ENCODE data around the gene ZDHHC9. TPM values are rescaled to one million over a fixed set of nuclear protein-coding genes. Genes with fewer than 3 reads are reported as not detected.
A peak's percentile ranks its signal among the peaks of the same experiment; 100 is the strongest.

The ZDHHC9 gene
- total RNA-seq, 4 donors from 2014 or later, result 7.9 to 25.3 (median 14.7) TPM

GRCh38 chrX:129754056-129755024, 89.3 kb downstream of the ZDHHC9 start:
- intact Hi-C loops (cut with DNase I; ENCODE audit: low total_unique reads) (no loop called here), in situ Hi-C loops (cut with MboI; ENCODE audit: low sequenced_read_pairs in 4 of 4) (no loop called here)
- Histone ChIP-seq H3K9me3 (no peaks in the 10 kb centered on the region), H3K27me3 (peaks cover 0 to 5% (median 0%) of the 10 kb centered on the region in 3 donors), H3K27ac (no peak overlapping the region), H3K36me3 (no peaks in the 10 kb centered on the region), H3K4me1 (no peaks in the 10 kb centered on the region), H3K4me3 (no peak overlapping the region)
- TF ChIP-seq POLR2A (IDR thresholded peaks at IDR 0.05), result no peak
- peak in 1 of 5 experiments; percentile 17 for TF ChIP-seq CTCF (IDR thresholded peaks at IDR 0.05 in 4 of 5, conservative IDR thresholded peaks at IDR 0.05 in 1 of 5)
- ATAC-seq (no peak), DNase-seq (no peak)

Other genes starting within 250 kb of the ZDHHC9 start
- gene APLN, start 188.9 kb downstream of the ZDHHC9 start, total RNA-seq, result not detected
- 1 to 10 TPM in 2 of 4 donors, under 1 TPM in 2; 0.15 to 2.0 (median 0.87) TPM for gene XPNPEP2, start 104.9 kb downstream of the ZDHHC9 start, total RNA-seq
- 1 to 10 TPM; 1.3 to 2.2 (median 1.7) TPM for gene SASH3, start 63.9 kb downstream of the ZDHHC9 start, total RNA-seq
- gene UTP14A, start 62.3 kb upstream of the ZDHHC9 start, total RNA-seq, result 10 to 100 TPM in 3 of 4 donors, 1 to 10 TPM in 1; 10.0 to 13.9 (median 10.9) TPM
- 1 to 10 TPM; 1.1 to 3.6 (median 2.4) TPM for gene BCORL1, start 138.7 kb upstream of the ZDHHC9 start, total RNA-seq